ENCODE results near the gene RPE65.

GRCh38 chr1:68445709-68446108, 4.0 kb downstream of the RPE65 start:
- no peak for TF ChIP-seq CTCF (IDR thresholded peaks at IDR 0.05)
- no peak for TF ChIP-seq POLR2A (IDR thresholded peaks at IDR 0.05)
- no peak for TF ChIP-seq EP300 (IDR thresholded peaks at IDR 0.05)

Data from tibial nerve (tissue), 4 donors.